ENCODE measurements around the gene CYB5R4.

DNA sequence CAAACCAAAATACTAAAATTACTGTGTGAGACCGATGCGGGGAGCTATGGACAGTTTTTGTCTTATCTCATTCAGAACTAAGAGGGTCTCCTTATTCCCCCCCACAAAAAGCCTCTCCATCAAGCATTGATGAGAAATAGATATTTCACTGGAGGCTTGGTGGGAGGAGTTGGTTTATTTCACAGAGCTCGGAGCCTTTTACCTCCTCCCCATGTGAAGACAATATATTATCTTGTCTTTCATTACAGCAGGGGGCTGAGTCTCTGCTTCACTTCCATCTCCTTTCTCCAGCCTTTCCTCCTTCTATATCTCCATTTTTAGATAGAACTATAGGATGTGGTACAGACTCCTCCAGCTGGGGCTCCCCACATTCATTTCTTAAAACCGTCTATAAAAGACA lies 144.2 kb downstream of the CYB5R4 start:
- TF ChIP-seq, protein P1, sequence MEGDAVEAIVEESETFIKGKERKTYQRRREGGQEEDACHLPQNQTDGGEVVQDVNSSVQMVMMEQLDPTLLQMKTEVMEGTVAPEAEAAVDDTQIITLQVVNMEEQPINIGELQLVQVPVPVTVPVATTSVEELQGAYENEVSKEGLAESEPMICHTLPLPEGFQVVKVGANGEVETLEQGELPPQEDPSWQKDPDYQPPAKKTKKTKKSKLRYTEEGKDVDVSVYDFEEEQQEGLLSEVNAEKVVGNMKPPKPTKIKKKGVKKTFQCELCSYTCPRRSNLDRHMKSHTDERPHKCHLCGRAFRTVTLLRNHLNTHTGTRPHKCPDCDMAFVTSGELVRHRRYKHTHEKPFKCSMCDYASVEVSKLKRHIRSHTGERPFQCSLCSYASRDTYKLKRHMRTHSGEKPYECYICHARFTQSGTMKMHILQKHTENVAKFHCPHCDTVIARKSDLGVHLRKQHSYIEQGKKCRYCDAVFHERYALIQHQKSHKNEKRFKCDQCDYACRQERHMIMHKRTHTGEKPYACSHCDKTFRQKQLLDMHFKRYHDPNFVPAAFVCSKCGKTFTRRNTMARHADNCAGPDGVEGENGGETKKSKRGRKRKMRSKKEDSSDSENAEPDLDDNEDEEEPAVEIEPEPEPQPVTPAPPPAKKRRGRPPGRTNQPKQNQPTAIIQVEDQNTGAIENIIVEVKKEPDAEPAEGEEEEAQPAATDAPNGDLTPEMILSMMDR (IDR thresholded peaks at IDR 0.05 in 4 of 5, conservative IDR thresholded peaks at IDR 0.05 in 1 of 5): no peak
- no peak for TF ChIP-seq POLR2A (IDR thresholded peaks at IDR 0.05)

All from gastrocnemius medialis (tissue), 4 donors.